ENCODE measurements around the gene SAP30BP. TPM values are rescaled to one million over a fixed set of nuclear protein-coding genes. Genes with fewer than 3 reads are reported as not detected.

The SAP30BP gene
- total RNA-seq, 1 donor from 2014 or later = 75.8 TPM

GRCh38 chr17:75703191-75703590 is 36.1 kb downstream of the SAP30BP start:
- Histone ChIP-seq H4K20me1 (ENCODE audit: low read depth) (peaks cover 7% of the 10 kb centered on the region), H2AFZ (replicated peaks) (no peak overlapping the region), H3K36me3 (no peaks in the 10 kb centered on the region), H3K9ac (no peak overlapping the region), H3K4me3 (no peak overlapping the region), H3F3A (ENCODE audit: low read depth) (peaks cover 1% of the 10 kb centered on the region), H3K4me1 (no peaks in the 10 kb centered on the region), H3K27ac (no peak overlapping the region), H3K4me2 (no peak overlapping the region), H3K27me3 (no peaks in the 10 kb centered on the region), H3K79me2 (ENCODE audit: low read depth) (no peaks in the 10 kb centered on the region), H3K9me3 (ENCODE audit: low read depth) (no peaks in the 10 kb centered on the region)
- Mint-ChIP-seq H3K27me3 (ENCODE audit: insufficient read depth, low read depth) (peaks cover 2% of the 10 kb centered on the region), H3K9me3 (no peaks in the 10 kb centered on the region), H3K36me3 (peaks cover 23% of the 10 kb centered on the region), H3K4me1 (no peaks in the 10 kb centered on the region), H3K27ac (no peak overlapping the region), H3K4me3 (no peak overlapping the region)
- no peak for DNase-seq (ENCODE audit: low spot score)
- no peak for TF ChIP-seq EZH2 (IDR thresholded peaks at IDR 0.05)
- TF ChIP-seq EZH2phosphoT487 (IDR thresholded peaks at IDR 0.05) = no peak
- no peak for TF ChIP-seq CTCF (IDR thresholded peaks at IDR 0.05)

- no peaks in the 10 kb centered on the region for H3K9me3 Mint-ChIP-seq
- no peaks in the 10 kb centered on the region for H3K4me1 ChIP-seq
- H3K27me3 ChIP-seq = no peaks in the 10 kb centered on the region
- no peak overlapping the region for H3K4me2 ChIP-seq
- no peak overlapping the region for H3K4me3 Mint-ChIP-seq
- H3K4me3 ChIP-seq = no peak overlapping the region
- no peak overlapping the region for H2AFZ ChIP-seq (replicated peaks)
- H3K9me3 ChIP-seq (ENCODE audit: low read depth) = no peaks in the 10 kb centered on the region
- H3K36me3 ChIP-seq = no peaks in the 10 kb centered on the region
- peaks cover 22% of the 10 kb centered on the region for H3K36me3 Mint-ChIP-seq
- no peaks in the 10 kb centered on the region for H3K4me1 Mint-ChIP-seq
- no peak overlapping the region for H3K27ac ChIP-seq
- no peak overlapping the region for H3K27ac Mint-ChIP-seq
- no peak for TF ChIP-seq EZH2phosphoT487 (IDR thresholded peaks at IDR 0.05)
- TF ChIP-seq CTCF (IDR thresholded peaks at IDR 0.05) = no peak
- TF ChIP-seq EZH2 (IDR thresholded peaks at IDR 0.05) = no peak
- peaks cover 5% of the 10 kb centered on the region for H3F3A ChIP-seq (ENCODE audit: low read depth)
- H3K79me2 ChIP-seq (ENCODE audit: low read depth) = no peaks in the 10 kb centered on the region
- peaks cover 2% of the 10 kb centered on the region for H3K27me3 Mint-ChIP-seq (ENCODE audit: insufficient read depth, low read depth)
- peaks cover 5% of the 10 kb centered on the region for H4K20me1 ChIP-seq (ENCODE audit: low read depth)
- H3K9ac ChIP-seq = no peak overlapping the region
- no peak for DNase-seq (ENCODE audit: low spot score)
Measured at GRCh38 chr17:75703591-75703990, 36.5 kb downstream of the SAP30BP start.

GRCh38 chr17:75704963-75705875 is 38.1 kb downstream of the SAP30BP start:
- Mint-ChIP-seq H3K4me1 (no peaks in the 10 kb centered on the region), H3K27me3 (ENCODE audit: insufficient read depth, low read depth) (peaks cover 2% of the 10 kb centered on the region), H3K9me3 (no peaks in the 10 kb centered on the region), H3K36me3 (peaks cover 22% of the 10 kb centered on the region), H3K4me3 (no peak overlapping the region), H3K27ac (no peak overlapping the region)
- peaks cover 9% of the 10 kb centered on the region for H3F3A ChIP-seq (ENCODE audit: low read depth)
- no peak overlapping the region for H3K9ac ChIP-seq
- H4K20me1 ChIP-seq (ENCODE audit: low read depth) = peaks cover 3% of the 10 kb centered on the region
- H3K27ac ChIP-seq = no peak overlapping the region
- no peak overlapping the region for H3K4me3 ChIP-seq
- DNase-seq (ENCODE audit: low spot score) = no peak
- no peak for TF ChIP-seq EZH2phosphoT487 (IDR thresholded peaks at IDR 0.05)
- no peak for TF ChIP-seq EZH2 (IDR thresholded peaks at IDR 0.05)
- no peak for TF ChIP-seq CTCF (IDR thresholded peaks at IDR 0.05)
- no peak overlapping the region for H3K4me2 ChIP-seq
- no peaks in the 10 kb centered on the region for H3K9me3 ChIP-seq (ENCODE audit: low read depth)
- H3K4me1 ChIP-seq = no peaks in the 10 kb centered on the region
- H2AFZ ChIP-seq (replicated peaks) = no peak overlapping the region
- no peaks in the 10 kb centered on the region for H3K27me3 ChIP-seq
- H3K36me3 ChIP-seq = no peaks in the 10 kb centered on the region
- H3K79me2 ChIP-seq (ENCODE audit: low read depth) = no peaks in the 10 kb centered on the region

Data from neural progenitor cell (in vitro differentiated cells).